ENCODE measurements around the gene CORO2A. TPM values are rescaled to one million over a fixed set of nuclear protein-coding genes. Genes with fewer than 3 reads are reported as not detected.

Gene CORO2A
- total RNA-seq, 2 donors from 2014 or later = 1.2 to 3.1 TPM

- Histone ChIP-seq H3K9me3 (no peaks in the 10 kb centered on the region), H3K4me1 (ENCODE audit: control insufficient read depth in 1 of 2, low read depth in 2 of 2) (no peaks in the 10 kb centered on the region), H3K27ac (no peak overlapping the region), H3K36me3 (peaks cover 3% of the 10 kb centered on the region), H3K27me3 (replicated peaks; ENCODE audit: insufficient read depth) (no peaks in the 10 kb centered on the region), H3K4me3 (no peak overlapping the region)
- no peak for TF ChIP-seq CTCF (IDR thresholded peaks at IDR 0.05)
- no peak for DNase-seq (ENCODE audit: low spot score)
- no peak for ATAC-seq (ENCODE audit: insufficient number of reproducible peaks, low FRiP score, low read depth)
Observed at GRCh38 chr9:98229620-98230019, 37.2 kb upstream of the CORO2A start.

- Histone ChIP-seq H3K9me3 (no peaks in the 10 kb centered on the region), H3K27ac (no peak overlapping the region), H3K4me3 (no peak overlapping the region), H3K36me3 (peaks cover 3% of the 10 kb centered on the region), H3K27me3 (replicated peaks; ENCODE audit: insufficient read depth) (no peaks in the 10 kb centered on the region), H3K4me1 (ENCODE audit: control insufficient read depth in 1 of 2, low read depth in 2 of 2) (no peaks in the 10 kb centered on the region)
- no peak for ATAC-seq (ENCODE audit: insufficient number of reproducible peaks, low FRiP score, low read depth)
- no peak for DNase-seq (ENCODE audit: low spot score)
- no peak for TF ChIP-seq CTCF (IDR thresholded peaks at IDR 0.05)
Observed at GRCh38 chr9:98229090-98229395, 36.6 kb upstream of the CORO2A start.

- no peak overlapping the region for H3K27ac ChIP-seq
- DNase-seq (ENCODE audit: low spot score) = no peak
- no peak for TF ChIP-seq CTCF (IDR thresholded peaks at IDR 0.05)
Observed at GRCh38 chr9:98228392-98229089, 36.1 kb upstream of the CORO2A start.

GRCh38 chr9:98227883-98228282 lies 35.4 kb upstream of the CORO2A start:
- no peak for ATAC-seq (ENCODE audit: insufficient number of reproducible peaks, low FRiP score, low read depth)
- H3K9me3 ChIP-seq = no peaks in the 10 kb centered on the region
- H3K4me3 ChIP-seq = no peak overlapping the region
- H3K4me1 ChIP-seq (ENCODE audit: control insufficient read depth in 1 of 2, low read depth in 2 of 2) = peaks cover 0 to 5% of the 10 kb centered on the region in 2 donors
- H3K36me3 ChIP-seq = no peaks in the 10 kb centered on the region
- H3K27me3 ChIP-seq (replicated peaks; ENCODE audit: insufficient read depth) = no peaks in the 10 kb centered on the region
- H3K27ac ChIP-seq = no peak overlapping the region
- DNase-seq (ENCODE audit: low spot score) = no peak
- no peak for TF ChIP-seq CTCF (IDR thresholded peaks at IDR 0.05)

More at GRCh38 chr9:98228392-98229089, 36.1 kb upstream of the CORO2A start:
- Histone ChIP-seq H3K9me3 (no peaks in the 10 kb centered on the region), H3K4me1 (ENCODE audit: control insufficient read depth in 1 of 2, low read depth in 2 of 2) (no peaks in the 10 kb centered on the region), H3K27me3 (replicated peaks; ENCODE audit: insufficient read depth) (no peaks in the 10 kb centered on the region), H3K4me3 (no peak overlapping the region), H3K36me3 (peaks cover 3% of the 10 kb centered on the region)
- ATAC-seq (ENCODE audit: insufficient number of reproducible peaks, low FRiP score, low read depth) = no peak

- TF ChIP-seq CTCF (IDR thresholded peaks at IDR 0.05) = no peak
- DNase-seq (ENCODE audit: low spot score) = no peak
- no peaks in the 10 kb centered on the region for H3K36me3 ChIP-seq
- no peak for ATAC-seq (ENCODE audit: insufficient number of reproducible peaks, low FRiP score, low read depth)
- H3K4me1 ChIP-seq (ENCODE audit: control insufficient read depth in 1 of 2, low read depth in 2 of 2) = peaks cover 0 to 5% of the 10 kb centered on the region in 2 donors
- no peaks in the 10 kb centered on the region for H3K27me3 ChIP-seq (replicated peaks; ENCODE audit: insufficient read depth)
- no peak overlapping the region for H3K27ac ChIP-seq
- no peak overlapping the region for H3K4me3 ChIP-seq
- no peaks in the 10 kb centered on the region for H3K9me3 ChIP-seq
Observed at GRCh38 chr9:98226957-98227356, 34.5 kb upstream of the CORO2A start.
